Lung (tissue), 12 donors: ENCODE measurements around the gene ARHGEF40. TPM values are rescaled to one million over a fixed set of nuclear protein-coding genes. Genes with fewer than 3 reads are reported as not detected.

Experiments used
- ATAC-seq: fragments of 200-7000 bp; cut with Tn5 transposase; one replicate; pipeline ENCODE4 v1.9.1; 2020; ENCODE audit warnings: moderate number of reproducible peaks; ENCODE audit not compliant: insufficient read depth, low FRiP score
- DNase-seq, 3 donors: peaks; one replicate each; pipeline ENCODE4 v3.0.0-alpha.2; 2013 to 2017
- H3K27ac ChIP-seq, 2 donors: one replicate each; pipeline ENCODE4 v1.5.1; 2013; ENCODE audit warnings: mild to moderate bottlenecking in 2 of 2, moderate library complexity in 2 of 2, control low read depth in 1 of 2, inconsistent platforms in 1 of 2, low read depth in 1 of 2, low read length in 1 of 2
- H3K27me3 ChIP-seq, 3 donors: one replicate each; pipeline ENCODE4 v1.5.1; 2013; ENCODE audit warnings: low read length in 2 of 3; ENCODE audit not compliant: control insufficient read depth in 3 of 3, insufficient read depth in 3 of 3
- H3K36me3 ChIP-seq, 4 donors: one replicate each; pipeline ENCODE4 v1.5.1; 2013; ENCODE audit warnings: low read length in 4 of 4, mild to moderate bottlenecking in 1 of 4, moderate library complexity in 1 of 4; ENCODE audit not compliant: control insufficient read depth in 4 of 4, insufficient read depth in 4 of 4
- H3K4me1 ChIP-seq, 5 donors: one replicate each; pipeline ENCODE4 v1.5.1; 2013; ENCODE audit warnings: low read length in 5 of 5, mild to moderate bottlenecking in 2 of 5, moderate library complexity in 1 of 5; ENCODE audit not compliant: control insufficient read depth in 5 of 5, insufficient read depth in 5 of 5
- H3K4me3 ChIP-seq: one replicate; pipeline ENCODE4 v1.5.1; 2013; ENCODE audit warnings: mild to moderate bottlenecking, control low read depth, moderate library complexity
- H3K9ac ChIP-seq, 2 donors: one replicate each; pipeline ENCODE4 v1.5.1; 2013; ENCODE audit warnings: low read length in 2 of 2, control low read depth in 1 of 2; ENCODE audit not compliant: insufficient read depth in 1 of 2
- H3K9me3 ChIP-seq, 4 donors: one replicate each; pipeline ENCODE4 v1.5.1; 2013; ENCODE audit warnings: low read length in 3 of 4, mild to moderate bottlenecking in 1 of 4, moderate library complexity in 1 of 4; ENCODE audit not compliant: control insufficient read depth in 4 of 4, insufficient read depth in 3 of 4
- WGBS, 2 donors: extraction: QIAGEN DNeasy Blood & Tissue Kit; methylation state at CpG; one replicate each; pipeline ENCODE4 v1.1.7; 2013; 5-methylcytosine and 5-hydroxymethylcytosine counted together
- polyA plus RNA-seq, 2 donors: library from polyadenylated mRNA; stranded (reverse); fragments of 200-250 nt; gene quantifications; one replicate each; pipeline ENCODE4 v1.2.1, GENCODE V29; 2013
- total RNA-seq, 2 donors: library from RNA; depleted of rRNA in 1 of 2; stranded (reverse); fragments of >200 nt in 1 of 2; gene quantifications; one replicate each; pipeline ENCODE4 v1.2.1, GENCODE V29; 2014 to 2021
- TF ChIP-seq, protein P1 (sequence below): IDR thresholded peaks from 2 replicates; pipeline ENCODE4 v1.5.1; 2012; ENCODE audit warnings: mild to moderate bottlenecking; ENCODE audit errors: control extremely low read depth, extremely low read depth
- donor health status: control.
- donor health status: control.
- donor health status: Bipolar disorder and iron deficiency.
- donor health status: healthy.
- donor health status: DM: yes; HTN: yes; CAD: no.

Gene ARHGEF40
- total and polyA plus RNA-seq, 4 donors, result 13.1 to 48.6 (median 27.3) TPM

DNA sequence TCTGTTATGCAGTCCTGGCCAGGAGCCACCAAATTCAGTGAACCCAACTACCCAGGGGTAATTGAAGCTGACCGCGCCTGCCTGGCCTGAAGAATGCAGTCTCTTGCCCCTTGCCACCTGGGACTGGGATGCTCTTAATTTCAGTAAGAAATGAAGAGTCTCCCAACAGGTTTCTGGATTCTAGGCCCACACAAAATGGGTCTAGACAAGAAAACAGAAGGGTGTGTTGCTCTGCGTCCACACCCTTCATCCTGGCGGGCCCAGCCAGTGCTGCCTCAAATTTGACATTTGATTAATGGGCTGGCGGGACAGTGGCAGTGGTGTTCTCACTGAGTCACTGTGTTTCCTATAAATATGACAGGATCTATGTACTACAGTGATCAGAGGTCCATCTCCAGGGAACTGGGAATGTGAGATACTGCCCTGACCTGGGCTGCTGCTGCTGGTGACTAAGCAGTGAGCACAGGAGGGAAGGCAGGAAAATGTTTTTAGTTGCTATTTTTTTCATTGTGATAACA, 37.2 kb downstream of the ARHGEF40 start:
- peak overlapping the region; percentile 2 to 85 for H3K27ac ChIP-seq
- peaks cover 7 to 42% (median 17%) of the 10 kb centered on the region in 5 donors for H3K4me1 ChIP-seq
- 58 to 71% methylated on average over 5 of the region's 5 CpGs for WGBS, 2 donors
- no peaks in the 10 kb centered on the region for H3K27me3 ChIP-seq
- H3K4me3 ChIP-seq, result no peak overlapping the region
- DNase-seq (no peak), ATAC-seq (no peak)
- TF ChIP-seq, protein P1, sequence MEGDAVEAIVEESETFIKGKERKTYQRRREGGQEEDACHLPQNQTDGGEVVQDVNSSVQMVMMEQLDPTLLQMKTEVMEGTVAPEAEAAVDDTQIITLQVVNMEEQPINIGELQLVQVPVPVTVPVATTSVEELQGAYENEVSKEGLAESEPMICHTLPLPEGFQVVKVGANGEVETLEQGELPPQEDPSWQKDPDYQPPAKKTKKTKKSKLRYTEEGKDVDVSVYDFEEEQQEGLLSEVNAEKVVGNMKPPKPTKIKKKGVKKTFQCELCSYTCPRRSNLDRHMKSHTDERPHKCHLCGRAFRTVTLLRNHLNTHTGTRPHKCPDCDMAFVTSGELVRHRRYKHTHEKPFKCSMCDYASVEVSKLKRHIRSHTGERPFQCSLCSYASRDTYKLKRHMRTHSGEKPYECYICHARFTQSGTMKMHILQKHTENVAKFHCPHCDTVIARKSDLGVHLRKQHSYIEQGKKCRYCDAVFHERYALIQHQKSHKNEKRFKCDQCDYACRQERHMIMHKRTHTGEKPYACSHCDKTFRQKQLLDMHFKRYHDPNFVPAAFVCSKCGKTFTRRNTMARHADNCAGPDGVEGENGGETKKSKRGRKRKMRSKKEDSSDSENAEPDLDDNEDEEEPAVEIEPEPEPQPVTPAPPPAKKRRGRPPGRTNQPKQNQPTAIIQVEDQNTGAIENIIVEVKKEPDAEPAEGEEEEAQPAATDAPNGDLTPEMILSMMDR, result no peak
- no peak overlapping the region for H3K9ac ChIP-seq
- H3K9me3 ChIP-seq, result no peaks in the 10 kb centered on the region
- no peaks in the 10 kb centered on the region for H3K36me3 ChIP-seq

- H3K9me3 ChIP-seq, result no peaks in the 10 kb centered on the region
- H3K4me1 ChIP-seq, result peaks cover 7 to 30% (median 17%) of the 10 kb centered on the region in 5 donors
- no peak overlapping the region for H3K27ac ChIP-seq
- ATAC-seq (no peak), DNase-seq (no peak)
- TF ChIP-seq, protein P1, result no peak
- no peaks in the 10 kb centered on the region for H3K36me3 ChIP-seq
- H3K9ac ChIP-seq, result no peak overlapping the region
- 94 to 98% methylated on average over 4 of the region's 4 CpGs for WGBS, 2 donors
- H3K4me3 ChIP-seq, result no peak overlapping the region
- H3K27me3 ChIP-seq, result no peaks in the 10 kb centered on the region
Observed at GRCh38 chr14:21108791-21109190, 38.7 kb downstream of the ARHGEF40 start.

DNA sequence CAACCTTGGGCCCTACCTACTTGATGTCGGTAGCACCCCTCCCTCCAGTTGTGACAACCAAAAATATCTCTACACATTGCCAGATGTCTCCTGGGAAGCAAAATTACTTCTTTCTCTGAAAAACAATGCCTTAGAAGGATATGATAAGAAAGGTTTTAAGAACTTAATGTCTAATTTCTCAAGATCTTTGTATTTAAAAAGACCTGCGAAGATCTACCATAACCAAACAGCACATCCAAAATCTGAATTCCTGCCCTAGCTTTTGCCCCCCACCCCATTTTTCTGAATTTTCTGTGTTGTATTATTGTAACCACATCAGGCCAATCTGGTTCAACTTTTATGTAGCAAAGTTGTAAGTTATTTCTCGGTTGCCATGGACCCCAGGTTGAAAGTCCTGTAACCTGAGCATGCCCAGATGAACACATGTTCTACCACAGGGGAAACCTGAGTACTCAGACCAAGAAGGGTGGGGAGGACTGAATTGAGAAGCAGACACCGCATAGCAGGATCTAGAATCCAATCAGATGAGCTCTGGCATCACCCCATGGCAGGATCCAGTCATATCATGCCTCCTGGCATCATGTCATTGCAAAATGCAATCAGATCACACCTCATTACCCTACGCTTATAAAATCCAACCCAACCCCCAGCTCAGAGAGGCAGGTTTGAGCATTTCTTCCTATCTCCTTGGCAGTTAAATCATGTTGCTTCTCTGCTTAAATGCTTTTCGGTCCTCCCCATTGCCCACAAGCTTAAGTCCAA, 39.5 kb downstream of the ARHGEF40 start:
- TF ChIP-seq, protein P1, result no peak
- Histone ChIP-seq H3K4me3 (no peak overlapping the region), H3K36me3 (no peaks in the 10 kb centered on the region), H3K9ac (no peak overlapping the region), H3K4me1 (peaks cover 7 to 29% (median 16%) of the 10 kb centered on the region in 5 donors), H3K27ac (no peak overlapping the region), H3K9me3 (no peaks in the 10 kb centered on the region), H3K27me3 (no peaks in the 10 kb centered on the region)
- WGBS, 2 donors, result 82 to 95% methylated on average over 6 of the region's 6 CpGs
- no peak for ATAC-seq
- DNase-seq, result no peak
